Mesenchymal stem cell (in vitro differentiated cells and primary cell): Measurements from ENCODE around the gene LPP.
A peak's percentile ranks its signal among the peaks of the same experiment; 100 is the strongest.

Experiments used
- DNase-seq: peaks from one replicate; pipeline ENCODE4 v3.0.0-alpha.2; 2013
- H2AFZ ChIP-seq: one replicate; pipeline ENCODE4 v1.6.1; 2013; ENCODE audit warnings: low read depth, mild to moderate bottlenecking, control low read depth, inconsistent platforms, low read length, moderate library complexity
- H2AK5ac ChIP-seq: 2 replicates; pipeline ENCODE4 v1.6.1; 2013; ENCODE audit warnings: low read length, moderate library complexity, mild to moderate bottlenecking, inconsistent platforms; ENCODE audit not compliant: severe bottlenecking
- H2BK120ac ChIP-seq: one replicate; pipeline ENCODE4 v1.6.1; 2013; ENCODE audit warnings: low read depth, mild to moderate bottlenecking, inconsistent platforms, low read length, moderate library complexity
- H2BK12ac ChIP-seq, 2 experiments: one replicate each; pipeline ENCODE4 v1.6.1; 2013; ENCODE audit warnings: inconsistent platforms in 2 of 2, low read length in 2 of 2, mild to moderate bottlenecking in 2 of 2, moderate library complexity in 2 of 2, control low read depth in 1 of 2
- H2BK15ac ChIP-seq: one replicate; pipeline ENCODE4 v1.6.1; 2013; ENCODE audit warnings: mild to moderate bottlenecking, low read depth, inconsistent platforms; ENCODE audit not compliant: poor library complexity, severe bottlenecking
- H2BK5ac ChIP-seq: 2 replicates; pipeline ENCODE4 v1.6.1; 2013; ENCODE audit warnings: low read depth, mild to moderate bottlenecking, low read length, control low read depth, inconsistent platforms; ENCODE audit not compliant: poor library complexity, severe bottlenecking
- H3K14ac ChIP-seq, 2 experiments: one replicate each; pipeline ENCODE4 v1.6.1; 2013; ENCODE audit warnings: inconsistent platforms in 2 of 2, low read length in 2 of 2, control low read depth in 1 of 2, mild to moderate bottlenecking in 1 of 2, moderate library complexity in 1 of 2
- H3K18ac ChIP-seq, 2 experiments: one replicate each; pipeline ENCODE4 v1.6.1; 2013; ENCODE audit warnings: inconsistent platforms in 2 of 2, low read length in 2 of 2, control low read depth in 1 of 2, low read depth in 1 of 2, mild to moderate bottlenecking in 1 of 2
- H3K23ac ChIP-seq, 2 experiments: one replicate each; pipeline ENCODE4 v1.6.1; 2013; ENCODE audit warnings: inconsistent platforms in 2 of 2, low read length in 2 of 2, mild to moderate bottlenecking in 2 of 2, moderate library complexity in 2 of 2, control low read depth in 1 of 2
- H3K27ac ChIP-seq: 2 replicates; pipeline ENCODE4 v1.5.1; 2013; ENCODE audit warnings: mild to moderate bottlenecking, moderate library complexity, low read length, control low read depth, inconsistent platforms; ENCODE audit not compliant: poor library complexity, severe bottlenecking
- H3K27me3 ChIP-seq, 2 experiments: 2 replicates each; pipeline versions ENCODE4 v1.6.1 to v1.7.0; 2013; ENCODE audit warnings: low read length in 2 of 2, mild to moderate bottlenecking in 2 of 2, moderate library complexity in 2 of 2, control low read depth in 1 of 2, inconsistent platforms in 1 of 2; ENCODE audit not compliant: control insufficient read depth in 1 of 2, insufficient read depth in 1 of 2
- H3K36me3 ChIP-seq, 2 experiments: 2 replicates each; pipeline versions ENCODE4 v1.6.1 to v1.7.0; 2013; ENCODE audit warnings: low read length in 2 of 2, control low read depth in 1 of 2, inconsistent platforms in 1 of 2, low read depth in 1 of 2, mild to moderate bottlenecking in 1 of 2; ENCODE audit not compliant: insufficient read depth in 2 of 2, control insufficient read depth in 1 of 2
- H3K4ac ChIP-seq, 2 experiments: one replicate each; pipeline ENCODE4 v1.6.1; 2013; ENCODE audit warnings: inconsistent platforms in 2 of 2, low read length in 2 of 2, mild to moderate bottlenecking in 2 of 2, moderate library complexity in 2 of 2, control low read depth in 1 of 2, low read depth in 1 of 2
- H3K4me1 ChIP-seq: 2 replicates; pipeline ENCODE4 v1.6.1; 2013; ENCODE audit warnings: low read depth, low read length, control low read depth; ENCODE audit not compliant: control insufficient read depth, insufficient read depth
- H3K4me2 ChIP-seq: 2 replicates; pipeline ENCODE4 v1.6.1; 2013; ENCODE audit warnings: low read length, mild to moderate bottlenecking, inconsistent platforms; ENCODE audit not compliant: poor library complexity, severe bottlenecking
- H3K4me3 ChIP-seq, 2 experiments: 2 replicates each; pipeline versions ENCODE4 v1.5.1 to v1.7.0; 2013; ENCODE audit warnings: low read length in 2 of 2, mild to moderate bottlenecking in 2 of 2, control low read depth in 1 of 2, low read depth in 1 of 2; ENCODE audit not compliant: insufficient read depth in 1 of 2
- H3K79me1 ChIP-seq: replicated peaks from 2 replicates; pipeline ENCODE4 v1.6.1; 2013; ENCODE audit warnings: mild to moderate bottlenecking, control low read depth, low read length, inconsistent platforms; ENCODE audit not compliant: poor library complexity, severe bottlenecking
- H3K9ac ChIP-seq: 2 replicates; pipeline ENCODE4 v1.7.0; 2013; ENCODE audit warnings: mild to moderate bottlenecking, low read length, moderate library complexity
- H3K9me3 ChIP-seq: 2 replicates; pipeline ENCODE4 v1.7.0; 2013; ENCODE audit warnings: mild to moderate bottlenecking, low read length; ENCODE audit not compliant: control insufficient read depth
- H4K8ac ChIP-seq: one replicate; pipeline ENCODE4 v1.6.1; 2013; ENCODE audit warnings: inconsistent platforms, mild to moderate bottlenecking, low read length, moderate library complexity
- H4K91ac ChIP-seq: one replicate; pipeline ENCODE4 v1.6.1; 2013; ENCODE audit warnings: mild to moderate bottlenecking, low read length, inconsistent platforms
- WGBS: methylation state at CpG from one replicate; pipeline ENCODE4 v1.1.7; 2013; ENCODE audit warnings: mixed read lengths; 5-methylcytosine and 5-hydroxymethylcytosine counted together

LPP gene

DNA sequence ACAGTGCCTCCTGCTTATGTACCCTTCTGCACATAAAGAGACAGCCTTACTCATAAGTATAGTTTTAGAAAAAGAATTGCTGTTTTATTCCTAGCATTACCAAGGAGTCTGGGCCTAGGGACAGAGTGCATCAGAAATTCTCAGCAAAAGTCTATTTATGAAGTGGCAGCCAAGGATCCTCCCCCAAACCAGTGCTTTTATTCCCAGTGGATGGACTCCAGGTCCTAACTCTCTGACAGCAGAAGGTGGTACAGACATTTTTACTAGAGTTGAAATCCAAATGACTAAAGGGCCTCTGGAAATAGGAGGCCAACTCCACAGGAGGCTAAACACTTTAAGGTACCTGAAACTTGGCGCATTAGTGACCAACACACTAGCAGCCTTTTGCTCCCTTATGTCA lies 610.7 kb downstream of the LPP start:
- Histone ChIP-seq H2BK15ac (no peak overlapping the region), H2AK5ac (no peak overlapping the region), H2AFZ (no peak overlapping the region), H2BK5ac (no peak overlapping the region), H3K9me3 (no peaks in the 10 kb centered on the region), H3K23ac (peak overlapping the region in 1 of 2 experiments; percentile 80), H2BK120ac (no peak overlapping the region), H3K18ac (no peak overlapping the region), H3K9ac (no peak overlapping the region), H3K14ac (no peak overlapping the region), H2BK12ac (no peak overlapping the region), H3K79me1 (peaks cover 7% of the 10 kb centered on the region), H3K27me3 (no peaks in the 10 kb centered on the region), H4K8ac (no peak overlapping the region), H3K4me2 (no peak overlapping the region), H3K4ac (no peak overlapping the region), H3K27ac (no peak overlapping the region), H4K91ac (no peak overlapping the region), H3K4me3 (no peak overlapping the region), H3K4me1 (no peaks in the 10 kb centered on the region), H3K36me3 (peaks cover 0 to 22% of the 10 kb centered on the region in 2 experiments)
- WGBS, result 100% methylated on average over 1 of the region's 1 CpG
- DNase-seq, result no peak

DNA sequence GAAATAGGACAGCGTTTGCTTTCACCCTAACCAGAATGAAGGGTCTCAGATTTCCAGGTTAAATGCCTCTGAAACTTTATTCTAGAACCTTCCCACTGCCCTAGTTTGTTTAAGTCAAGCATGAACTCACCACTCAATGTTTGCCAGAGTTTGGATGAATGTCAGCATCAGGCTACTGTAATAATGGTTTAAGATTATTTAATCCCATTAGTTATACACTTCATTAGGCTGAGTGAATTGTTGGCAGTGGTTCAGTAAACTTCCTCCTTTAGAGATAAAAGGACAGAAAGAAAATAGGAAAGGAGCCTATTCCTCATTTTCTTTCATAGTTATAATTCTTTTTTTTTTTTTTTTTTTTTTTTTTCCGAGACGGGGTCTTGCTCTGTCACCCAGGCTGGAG lies 615.9 kb downstream of the LPP start:
- H2BK5ac ChIP-seq, result no peak overlapping the region
- no peak overlapping the region for H3K4ac ChIP-seq
- H4K8ac ChIP-seq, result no peak overlapping the region
- H4K91ac ChIP-seq, result no peak overlapping the region
- no peak overlapping the region for H3K4me2 ChIP-seq
- no peak overlapping the region for H3K4me3 ChIP-seq
- no peak overlapping the region for H2BK12ac ChIP-seq
- no peak overlapping the region for H3K14ac ChIP-seq
- no peaks in the 10 kb centered on the region for H3K27me3 ChIP-seq
- 100% methylated on average over 1 of the region's 3 CpGs for WGBS
- H3K18ac ChIP-seq, result no peak overlapping the region
- H3K9ac ChIP-seq, result no peak overlapping the region
- H2BK15ac ChIP-seq, result no peak overlapping the region
- no peak overlapping the region for H3K23ac ChIP-seq
- no peak for DNase-seq
- H3K36me3 ChIP-seq, result no peaks in the 10 kb centered on the region
- H3K9me3 ChIP-seq, result no peaks in the 10 kb centered on the region
- no peak overlapping the region for H3K27ac ChIP-seq
- peaks cover 7% of the 10 kb centered on the region for H3K79me1 ChIP-seq
- H2AK5ac ChIP-seq, result no peak overlapping the region
- H2BK120ac ChIP-seq, result no peak overlapping the region
- H3K4me1 ChIP-seq, result no peaks in the 10 kb centered on the region
- no peak overlapping the region for H2AFZ ChIP-seq

GRCh38 chr3:188772886-188773285 lies 618.9 kb downstream of the LPP start:
- Histone ChIP-seq H3K9ac (no peak overlapping the region), H3K18ac (peak overlapping the region in 1 of 2 experiments; percentile 28), H2AK5ac (no peak overlapping the region), H3K79me1 (peaks cover 14% of the 10 kb centered on the region), H3K23ac (no peak overlapping the region), H2BK5ac (no peak overlapping the region), H3K4me2 (no peak overlapping the region), H3K4me3 (no peak overlapping the region), H3K27ac (no peak overlapping the region), H3K9me3 (no peaks in the 10 kb centered on the region), H2AFZ (no peak overlapping the region), H3K4me1 (no peaks in the 10 kb centered on the region), H2BK12ac (peak overlapping the region in 1 of 2 experiments; percentile 63), H4K91ac (no peak overlapping the region), H4K8ac (no peak overlapping the region), H3K27me3 (no peaks in the 10 kb centered on the region), H2BK120ac (no peak overlapping the region), H3K14ac (no peak overlapping the region), H3K36me3 (no peaks in the 10 kb centered on the region), H2BK15ac (no peak overlapping the region), H3K4ac (no peak overlapping the region)
- peak; percentile 91 for DNase-seq
- WGBS, result 5% methylated on average over 2 of the region's 3 CpGs

DNA sequence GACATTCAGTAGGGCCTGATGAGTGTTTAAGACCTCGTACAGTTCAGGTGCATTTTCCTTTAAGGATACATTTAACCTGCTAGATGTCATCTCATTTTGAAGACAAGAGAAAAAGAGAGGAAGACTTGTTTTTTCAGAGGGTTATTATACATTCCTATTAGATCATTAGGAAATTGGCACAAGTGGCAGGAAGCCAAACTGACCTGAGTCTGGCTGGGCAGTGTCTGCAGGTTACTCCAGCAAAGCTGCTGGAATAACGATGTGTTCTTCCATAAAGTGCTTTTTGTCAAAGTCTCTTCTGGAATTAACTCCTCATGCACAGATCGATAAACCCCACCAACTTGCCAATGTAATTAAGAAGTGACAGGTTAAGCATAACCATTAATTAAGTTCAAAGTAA lies 621.5 kb downstream of the LPP start:
- Histone ChIP-seq H2BK12ac (no peak overlapping the region), H3K23ac (no peak overlapping the region), H2BK120ac (no peak overlapping the region), H3K9ac (no peak overlapping the region), H3K27ac (no peak overlapping the region), H4K91ac (no peak overlapping the region), H4K8ac (no peak overlapping the region), H3K4me3 (no peak overlapping the region), H3K4me2 (no peak overlapping the region), H3K18ac (no peak overlapping the region), H3K4me1 (no peaks in the 10 kb centered on the region), H3K27me3 (no peaks in the 10 kb centered on the region), H2AFZ (no peak overlapping the region), H2AK5ac (no peak overlapping the region), H3K4ac (no peak overlapping the region), H2BK5ac (no peak overlapping the region), H3K14ac (no peak overlapping the region), H3K9me3 (no peaks in the 10 kb centered on the region), H3K36me3 (no peaks in the 10 kb centered on the region), H2BK15ac (no peak overlapping the region), H3K79me1 (peaks cover 17% of the 10 kb centered on the region)
- DNase-seq, result no peak
- 100% methylated on average over 2 of the region's 3 CpGs for WGBS
